IMR-90 (cell line): ENCODE measurements around the gene PMM1. TPM values are rescaled to one million over a fixed set of nuclear protein-coding genes. Genes with fewer than 3 reads are reported as not detected.

ENCODE experiments used
- ATAC-seq: fragments of 200-7000 bp; cut with Tn5 transposase; 2 replicates; pipeline ENCODE4 v1.9.1; 2020; ENCODE audit warnings: low read depth, mild to moderate bottlenecking, moderate library complexity
- BruUV-seq: library from RNA; stranded (reverse); fragments of 400-500 nt; replicated peaks from 2 replicates; lab custom pipeline; 2021; lab: Mats Ljungman, UMichigan
- CTCF ChIA-PET: fragments of 300-600 bp; formaldehyde crosslinking; extraction: SDS; loops from one replicate; lab custom pipeline; 2021; ENCODE audit warnings: antibody characterized with exemption; lab: Yijun Ruan, JAX
- POLR2A ChIA-PET: fragments of 300-600 bp; sonication (Branson Sonifier 250); formaldehyde crosslinking; loops from one replicate; lab custom pipeline; 2022; ENCODE audit warnings: antibody characterized with exemption; ENCODE audit not compliant: unreplicated experiment; lab: Charles Lee
- DNase-seq: peaks from one replicate; pipeline ENCODE4 v3.0.0; 2013
- H2AFZ ChIP-seq: replicated peaks from 2 replicates; pipeline ENCODE3; 2013; ENCODE audit warnings: low read length, mild to moderate bottlenecking; ENCODE audit not compliant: poor library complexity
- H2AK5ac ChIP-seq: 2 replicates; pipeline ENCODE4 v1.6.1; 2013; ENCODE audit warnings: low read depth, low read length, inconsistent platforms
- H2AK9ac ChIP-seq: replicated peaks from 2 replicates; pipeline ENCODE3; 2013; ENCODE audit warnings: mild to moderate bottlenecking, low read depth, low read length, moderate library complexity; ENCODE audit not compliant: poor library complexity
- H2BK120ac ChIP-seq: 2 replicates; pipeline ENCODE4 v1.6.1; 2013; ENCODE audit warnings: low read depth, low read length, inconsistent platforms
- H2BK15ac ChIP-seq: 3 replicates; pipeline ENCODE4 v1.6.1; 2013; ENCODE audit warnings: low read depth, low read length, inconsistent platforms
- H2BK20ac ChIP-seq: 2 replicates; pipeline ENCODE4 v1.6.1; 2013; ENCODE audit warnings: low read depth, mild to moderate bottlenecking, inconsistent platforms, low read length, moderate library complexity
- H2BK5ac ChIP-seq: 2 replicates; pipeline ENCODE4 v1.6.1; 2013; ENCODE audit warnings: mild to moderate bottlenecking, low read depth, low read length, inconsistent platforms; ENCODE audit not compliant: poor library complexity, severe bottlenecking
- H3K14ac ChIP-seq: replicated peaks from 2 replicates; pipeline ENCODE4 v1.6.1; 2013; ENCODE audit warnings: low read depth, low read length, inconsistent platforms
- H3K18ac ChIP-seq: 2 replicates; pipeline ENCODE4 v1.6.1; 2013; ENCODE audit warnings: low read depth, low read length, control low read depth
- H3K23ac ChIP-seq: 2 replicates; pipeline ENCODE4 v1.6.1; 2013; ENCODE audit warnings: low read depth, low read length, inconsistent platforms
- H3K27ac ChIP-seq: 2 replicates; pipeline ENCODE4 v1.5.1; 2013; ENCODE audit warnings: mild to moderate bottlenecking, control low read depth, low read length; ENCODE audit not compliant: insufficient read depth
- H3K27me3 ChIP-seq: 2 replicates; pipeline ENCODE4 v1.6.1; 2013; ENCODE audit warnings: low read length; ENCODE audit not compliant: control insufficient read depth, insufficient read depth
- H3K36me3 ChIP-seq: 2 replicates; pipeline ENCODE4 v1.6.1; 2013; ENCODE audit warnings: low read length, mixed read lengths; ENCODE audit not compliant: control insufficient read depth, insufficient read depth
- H3K4ac ChIP-seq: 2 replicates; pipeline ENCODE4 v1.6.1; 2013; ENCODE audit warnings: low read depth, low read length, inconsistent platforms
- H3K4me1 ChIP-seq: 2 replicates; pipeline ENCODE4 v1.6.1; 2013; ENCODE audit warnings: low read length, mixed read lengths; ENCODE audit not compliant: control insufficient read depth, insufficient read depth
- H3K4me2 ChIP-seq: 2 replicates; pipeline ENCODE4 v1.6.1; 2013; ENCODE audit warnings: low read depth, mild to moderate bottlenecking, control low read depth, low read length, moderate library complexity
- H3K4me3 ChIP-seq: 2 replicates; pipeline ENCODE4 v1.5.1; 2013; ENCODE audit warnings: low read depth, mild to moderate bottlenecking, control low read depth, low read length, moderate library complexity; ENCODE audit not compliant: insufficient read depth
- H3K56ac ChIP-seq: 2 replicates; pipeline ENCODE4 v1.6.1; 2013; ENCODE audit warnings: low read length, inconsistent platforms; ENCODE audit not compliant: insufficient read depth; ENCODE audit errors: extremely low read depth
- H3K79me1 ChIP-seq, 2 experiments: 2 replicates each; pipeline ENCODE4 v1.6.1; 2013; ENCODE audit warnings: low read length in 2 of 2, inconsistent platforms in 1 of 2, low read depth in 1 of 2
- H3K9ac ChIP-seq: 2 replicates; pipeline ENCODE4 v1.6.1; 2013; ENCODE audit warnings: low read depth, low read length, control low read depth
- H3K9me1 ChIP-seq: 2 replicates; pipeline ENCODE4 v1.6.1; 2013; ENCODE audit warnings: low read length, inconsistent platforms; ENCODE audit not compliant: insufficient read depth
- H3K9me3 ChIP-seq: 2 replicates; pipeline ENCODE4 v1.6.1; 2013; ENCODE audit warnings: low read length; ENCODE audit not compliant: control insufficient read depth, insufficient read depth
- H4K20me1 ChIP-seq: 2 replicates; pipeline ENCODE4 v1.6.1; 2013; ENCODE audit warnings: low read length, inconsistent platforms; ENCODE audit not compliant: insufficient read depth
- H4K5ac ChIP-seq: 2 replicates; pipeline ENCODE4 v1.6.1; 2013; ENCODE audit warnings: mild to moderate bottlenecking, low read depth, low read length, control low read depth
- H4K8ac ChIP-seq, 2 experiments: 2 replicates each; pipeline ENCODE4 v1.6.1; 2013; ENCODE audit warnings: low read depth in 2 of 2, low read length in 2 of 2, control low read depth in 1 of 2, inconsistent platforms in 1 of 2
- H4K91ac ChIP-seq: 2 replicates; pipeline ENCODE4 v1.6.1; 2013; ENCODE audit warnings: low read depth, low read length, inconsistent platforms; ENCODE audit not compliant: insufficient read depth
- CEBPB ChIP-seq: IDR thresholded peaks from 2 replicates; pipeline ENCODE4 v1.6.1; 2012; ENCODE audit warnings: low read depth, low read length, improper control_type of control experiment
- CHD1 ChIP-seq: IDR thresholded peaks from 2 replicates; pipeline ENCODE4 v1.6.1; 2012; ENCODE audit warnings: low read depth, low read length, improper control_type of control experiment
- MAFK ChIP-seq: IDR thresholded peaks from 2 replicates; pipeline ENCODE4 v1.6.1; 2012; ENCODE audit warnings: low read depth, low read length, improper control_type of control experiment
- MAZ ChIP-seq: IDR thresholded peaks from 2 replicates; pipeline ENCODE4 v1.6.1; 2012; ENCODE audit warnings: low read depth, mild to moderate bottlenecking, low read length, improper control_type of control experiment, moderate library complexity, borderline replicate concordance
- NFE2L2 ChIP-seq: fragments of 150-350 bp; IDR thresholded peaks from 2 replicates; pipeline ENCODE4 v1.6.1; 2016; ENCODE audit warnings: low read depth, mild to moderate bottlenecking, low read length
- POLR2A ChIP-seq: IDR thresholded peaks from 2 replicates; pipeline ENCODE4 v1.6.1; 2012; ENCODE audit warnings: mild to moderate bottlenecking, low read depth, low read length
- RAD21 ChIP-seq: IDR thresholded peaks from 2 replicates; pipeline ENCODE4 v1.6.1; 2012; ENCODE audit warnings: low read length, improper control_type of control experiment
- RFX5 ChIP-seq: IDR thresholded peaks from 2 replicates; pipeline ENCODE4 v1.8.0; 2012; ENCODE audit warnings: low read depth, mild to moderate bottlenecking, low read length, moderate library complexity
- SMC3 ChIP-seq: fragments of 150-350 bp; IDR thresholded peaks from 2 replicates; pipeline ENCODE4 v1.6.1; 2016; ENCODE audit warnings: low read depth, mild to moderate bottlenecking, antibody characterized with exemption, low read length, moderate library complexity
- USF2 ChIP-seq: fragments of 150-350 bp; IDR thresholded peaks from 2 replicates; pipeline ENCODE4 v1.6.1; 2017; ENCODE audit warnings: mild to moderate bottlenecking, antibody characterized with exemption, low read length, low read depth
- WGBS, 2 experiments: methylation state at CpG; one replicate each; pipeline versions ENCODE4 v1.1.5 to v1.1.7; 2013; ENCODE audit warnings: missing lambda C conversion rate in 2 of 2; ENCODE audit not compliant: insufficient read length in 1 of 2; ENCODE audit errors: extremely low coverage in 2 of 2; 5-methylcytosine and 5-hydroxymethylcytosine counted together
- dilution Hi-C: fragments of 300-500 bp; cut with HindIII; formaldehyde crosslinking; loops from one replicate; pipeline ENCODE4 v1.14.3; 2018; ENCODE audit warnings: low sequenced_read_pairs; ENCODE audit not compliant: unreplicated experiment
- in situ Hi-C: fragments of 300-500 bp; cut with MboI; formaldehyde crosslinking; loops from 3 replicates; pipeline ENCODE4 v1.14.3; 2019; ENCODE audit warnings: low sequenced_read_pairs, inconsistent platforms, mixed read lengths
- intact Hi-C: fragments of 100-400 bp; cut with micrococcal nuclease; formaldehyde crosslinking; loops from 2 replicates; pipeline ENCODE4 v1.10.0; 2022
- polyA plus RNA-seq, 3 experiments: library from polyadenylated mRNA; depleted of rRNA; stranded (reverse); fragments of >200 nt; gene quantifications; 2 replicates each; pipeline ENCODE4 v1.2.3, GENCODE V29; 2012; ENCODE audit warnings: low replicate concordance in 1 of 3
- total RNA-seq: library from RNA; depleted of rRNA; stranded (reverse); fragments of >200 nt; gene quantifications from 2 replicates; pipeline ENCODE4 v1.2.3, GENCODE V29; 2012
- TF ChIP-seq, protein P1 (sequence below): conservative IDR thresholded peaks from 2 replicates; pipeline ENCODE4 v1.5.1; 2012; ENCODE audit warnings: mild to moderate bottlenecking, low read depth, low read length, improper control_type of control experiment

The PMM1 gene
- total and polyA plus RNA-seq, 2 of the 4 experiments (the other 2 are of a cell fraction): 22.8 to 92.8 TPM

GRCh38 chr22:41608386-41608785 is 18.7 kb upstream of the PMM1 start:
- Histone ChIP-seq H3K4ac (no peak overlapping the region), H2AK9ac (no peak overlapping the region), H3K18ac (no peak overlapping the region), H3K9me1 (peaks cover 6% of the 10 kb centered on the region; the same call in 1 of the 2 replicates), H4K5ac (no peak overlapping the region), H2BK120ac (no peak overlapping the region), H3K9me3 (no peaks in the 10 kb centered on the region), H3K4me2 (no peak overlapping the region), H2AFZ (no peak overlapping the region), H2AK5ac (no peak overlapping the region), H2BK20ac (no peak overlapping the region), H3K9ac (no peak overlapping the region), H3K27ac (no peak overlapping the region), H2BK5ac (no peak overlapping the region), H3K36me3 (peaks cover 30% of the 10 kb centered on the region), H3K79me1 (peaks cover 15 to 40% of the 10 kb centered on the region in 2 experiments), H2BK15ac (no peak overlapping the region), H4K8ac (no peak overlapping the region), H3K56ac (no peak overlapping the region), H3K4me1 (no peaks in the 10 kb centered on the region), H3K23ac (no peak overlapping the region), H4K91ac (no peak overlapping the region), H3K4me3 (no peak overlapping the region), H4K20me1 (peaks cover 7% of the 10 kb centered on the region; the same call in 1 of the 2 replicates), H3K27me3 (no peaks in the 10 kb centered on the region), H3K14ac (no peak overlapping the region)
- 95% methylated on average over 2 of the region's 3 CpGs; no CpG with 5 or more reads in 1 of the 2 experiments for WGBS, 2 experiments
- no peak for ATAC-seq
- intact Hi-C loops (no loop called here), in situ Hi-C loops (loop anchor here (10.0 kb wide), 1 partner anchor 204 kb away; no protein-coding TSS in a partner anchor), dilution Hi-C loops (no loop called here)
- no peak for DNase-seq
- BruUV-seq: no TSS peak
- TF ChIP-seq CHD1: no peak
- TF ChIP-seq CEBPB: no peak
- TF ChIP-seq POLR2A: no peak
- no peak for TF ChIP-seq MAZ
- TF ChIP-seq, protein P1, sequence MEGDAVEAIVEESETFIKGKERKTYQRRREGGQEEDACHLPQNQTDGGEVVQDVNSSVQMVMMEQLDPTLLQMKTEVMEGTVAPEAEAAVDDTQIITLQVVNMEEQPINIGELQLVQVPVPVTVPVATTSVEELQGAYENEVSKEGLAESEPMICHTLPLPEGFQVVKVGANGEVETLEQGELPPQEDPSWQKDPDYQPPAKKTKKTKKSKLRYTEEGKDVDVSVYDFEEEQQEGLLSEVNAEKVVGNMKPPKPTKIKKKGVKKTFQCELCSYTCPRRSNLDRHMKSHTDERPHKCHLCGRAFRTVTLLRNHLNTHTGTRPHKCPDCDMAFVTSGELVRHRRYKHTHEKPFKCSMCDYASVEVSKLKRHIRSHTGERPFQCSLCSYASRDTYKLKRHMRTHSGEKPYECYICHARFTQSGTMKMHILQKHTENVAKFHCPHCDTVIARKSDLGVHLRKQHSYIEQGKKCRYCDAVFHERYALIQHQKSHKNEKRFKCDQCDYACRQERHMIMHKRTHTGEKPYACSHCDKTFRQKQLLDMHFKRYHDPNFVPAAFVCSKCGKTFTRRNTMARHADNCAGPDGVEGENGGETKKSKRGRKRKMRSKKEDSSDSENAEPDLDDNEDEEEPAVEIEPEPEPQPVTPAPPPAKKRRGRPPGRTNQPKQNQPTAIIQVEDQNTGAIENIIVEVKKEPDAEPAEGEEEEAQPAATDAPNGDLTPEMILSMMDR: no peak
- TF ChIP-seq SMC3: no peak
- TF ChIP-seq NFE2L2: no peak
- no peak for TF ChIP-seq RFX5
- no peak for TF ChIP-seq MAFK
- TF ChIP-seq RAD21: no peak
- no peak for TF ChIP-seq USF2
- POLR2A ChIA-PET: no interaction called here
- CTCF ChIA-PET: no interaction called here
